GM18858 (cell line): ENCODE measurements around the gene SEC11A.
"Not testable (repeated sequence)": the region's sequence is repeated elsewhere in the genome, so short reads cannot be mapped to it uniquely, and the experiment has no call there.

Experiments
- ATAC-seq: cut with Tn5 transposase; IDR thresholded peaks from one replicate; pipeline ENCODE4 v1.9.1; 2021; ENCODE audit not compliant: unreplicated experiment

SEC11A gene

GRCh38 chr15:84645496-84645895 lies 70.4 kb downstream of the SEC11A start:
- no peak for ATAC-seq

- ATAC-seq, result no peak
Observed at GRCh38 chr15:84643838-84644237, 72.1 kb downstream of the SEC11A start.

GRCh38 chr15:84642640-84643039 lies 73.3 kb downstream of the SEC11A start:
- ATAC-seq, result not testable (repeated sequence)

GRCh38 chr15:84641871-84642270 lies 74.1 kb downstream of the SEC11A start:
- not testable (repeated sequence) for ATAC-seq

GRCh38 chr15:84638103-84638502 lies 77.8 kb downstream of the SEC11A start:
- ATAC-seq, result no peak

- ATAC-seq, result no peak
Observed at GRCh38 chr15:84634228-84634837, 81.6 kb downstream of the SEC11A start.

GRCh38 chr15:84633311-84634227 lies 82.4 kb downstream of the SEC11A start:
- peak; percentile 35 for ATAC-seq

- ATAC-seq, result no peak
Observed at GRCh38 chr15:84631706-84632272, 84.2 kb downstream of the SEC11A start.

GRCh38 chr15:84629033-84629432 lies 86.9 kb downstream of the SEC11A start:
- ATAC-seq, result no peak

GRCh38 chr15:84625123-84625522 lies 90.8 kb downstream of the SEC11A start:
- ATAC-seq, result no peak

GRCh38 chr15:84624359-84624758 lies 91.6 kb downstream of the SEC11A start:
- ATAC-seq, result no peak

GRCh38 chr15:84621358-84621979 lies 94.5 kb downstream of the SEC11A start:
- ATAC-seq, result no peak

- no peak for ATAC-seq
Observed at GRCh38 chr15:84620626-84621025, 95.3 kb downstream of the SEC11A start.
